Ammon's horn (tissue), 1 donor: ENCODE data around the gene ZFYVE19.
A peak's percentile ranks its signal among the peaks of the same experiment; 100 is the strongest.

ENCODE experiments used
- DNase-seq: peaks from one replicate; pipeline ENCODE4 v3.0.0-alpha.2; 2016; ENCODE audit warnings: low spot score

Gene ZFYVE19

GRCh38 chr15:40807028-40807887, at the start of gene ZFYVE19, which contains the start of gene DNAJC17:
Gene ZFYVE19, plus strand, starts transcription at chr15:40807089. Its CDS starts 501 bp downstream, at chr15:40807590.
Gene DNAJC17, minus strand, starts transcription at chr15:40807473. Its CDS starts 27 bp downstream, at chr15:40807446.
- peak; percentile 100 for DNase-seq

- no peak for DNase-seq
Measured at GRCh38 chr15:40759961-40760360, 46.9 kb upstream of the ZFYVE19 start.

GRCh38 chr15:40762919-40763800, 43.7 kb upstream of the ZFYVE19 start:
- no peak for DNase-seq

GRCh38 chr15:40763801-40764628, 42.9 kb upstream of the ZFYVE19 start, which contains the start of gene GCHFR:
Gene GCHFR, plus strand, starts transcription at chr15:40764068. Its CDS starts 113 bp downstream, at chr15:40764181.
- peak; percentile 57 for DNase-seq

GRCh38 chr15:40764629-40765103, 42.2 kb upstream of the ZFYVE19 start:
- no peak for DNase-seq

- DNase-seq, result no peak
Measured at GRCh38 chr15:40766194-40766815, 40.6 kb upstream of the ZFYVE19 start.

GRCh38 chr15:40766906-40767837, 39.7 kb upstream of the ZFYVE19 start:
- no peak for DNase-seq

- DNase-seq, result no peak
Measured at GRCh38 chr15:40767838-40768500, 38.9 kb upstream of the ZFYVE19 start.

- DNase-seq, result no peak
Measured at GRCh38 chr15:40768521-40769273, 38.2 kb upstream of the ZFYVE19 start.

GRCh38 chr15:40769274-40770146, 37.4 kb upstream of the ZFYVE19 start, which contains the start of gene C15orf62:
Gene C15orf62, plus strand, starts transcription at chr15:40769980. Its CDS starts 516 bp downstream, at chr15:40770496.
- peak; percentile 47 for DNase-seq

- no peak for DNase-seq
Measured at GRCh38 chr15:40770147-40770721, 36.7 kb upstream of the ZFYVE19 start.

GRCh38 chr15:40771242-40771641, 35.6 kb upstream of the ZFYVE19 start:
- no peak for DNase-seq

- DNase-seq, result no peak
Measured at GRCh38 chr15:40772014-40772413, 34.9 kb upstream of the ZFYVE19 start.

GRCh38 chr15:40773496-40773895, 33.4 kb upstream of the ZFYVE19 start:
- no peak for DNase-seq

GRCh38 chr15:40773902-40774301, 33.0 kb upstream of the ZFYVE19 start:
- no peak for DNase-seq

- DNase-seq, result no peak
Measured at GRCh38 chr15:40775007-40775406, 31.9 kb upstream of the ZFYVE19 start.
